ENCODE results near the gene B4GALNT3. TPM values are rescaled to one million over a fixed set of nuclear protein-coding genes. Genes with fewer than 3 reads are reported as not detected.

The B4GALNT3 gene
- total and polyA plus RNA-seq, 2 of the 13 experiments (the other 11 are each of a cell fraction or from before 2014, with no cell fraction given): 3.2 to 4.4 TPM

DNA sequence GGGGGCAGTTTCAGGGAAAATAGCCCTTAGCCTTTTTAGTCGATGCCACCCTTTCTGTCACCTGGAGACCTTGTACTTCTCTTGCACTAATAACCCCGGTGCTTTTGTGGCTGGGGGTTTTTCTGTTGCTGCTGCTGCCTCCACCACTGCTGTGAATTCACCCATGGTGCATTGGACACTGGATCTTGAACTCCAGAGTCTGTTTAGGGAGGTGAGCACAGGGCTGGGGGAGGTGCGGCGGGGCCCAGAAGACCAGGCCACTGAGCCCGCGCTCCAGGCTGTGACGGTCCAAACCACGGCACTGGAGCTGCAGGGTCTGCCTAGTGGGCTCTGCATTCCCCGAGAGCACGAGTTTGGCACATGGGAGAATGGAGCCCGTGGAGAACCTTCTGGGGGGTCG, 102.9 kb downstream of the B4GALNT3 start (continued):
- TF ChIP-seq, protein P1, sequence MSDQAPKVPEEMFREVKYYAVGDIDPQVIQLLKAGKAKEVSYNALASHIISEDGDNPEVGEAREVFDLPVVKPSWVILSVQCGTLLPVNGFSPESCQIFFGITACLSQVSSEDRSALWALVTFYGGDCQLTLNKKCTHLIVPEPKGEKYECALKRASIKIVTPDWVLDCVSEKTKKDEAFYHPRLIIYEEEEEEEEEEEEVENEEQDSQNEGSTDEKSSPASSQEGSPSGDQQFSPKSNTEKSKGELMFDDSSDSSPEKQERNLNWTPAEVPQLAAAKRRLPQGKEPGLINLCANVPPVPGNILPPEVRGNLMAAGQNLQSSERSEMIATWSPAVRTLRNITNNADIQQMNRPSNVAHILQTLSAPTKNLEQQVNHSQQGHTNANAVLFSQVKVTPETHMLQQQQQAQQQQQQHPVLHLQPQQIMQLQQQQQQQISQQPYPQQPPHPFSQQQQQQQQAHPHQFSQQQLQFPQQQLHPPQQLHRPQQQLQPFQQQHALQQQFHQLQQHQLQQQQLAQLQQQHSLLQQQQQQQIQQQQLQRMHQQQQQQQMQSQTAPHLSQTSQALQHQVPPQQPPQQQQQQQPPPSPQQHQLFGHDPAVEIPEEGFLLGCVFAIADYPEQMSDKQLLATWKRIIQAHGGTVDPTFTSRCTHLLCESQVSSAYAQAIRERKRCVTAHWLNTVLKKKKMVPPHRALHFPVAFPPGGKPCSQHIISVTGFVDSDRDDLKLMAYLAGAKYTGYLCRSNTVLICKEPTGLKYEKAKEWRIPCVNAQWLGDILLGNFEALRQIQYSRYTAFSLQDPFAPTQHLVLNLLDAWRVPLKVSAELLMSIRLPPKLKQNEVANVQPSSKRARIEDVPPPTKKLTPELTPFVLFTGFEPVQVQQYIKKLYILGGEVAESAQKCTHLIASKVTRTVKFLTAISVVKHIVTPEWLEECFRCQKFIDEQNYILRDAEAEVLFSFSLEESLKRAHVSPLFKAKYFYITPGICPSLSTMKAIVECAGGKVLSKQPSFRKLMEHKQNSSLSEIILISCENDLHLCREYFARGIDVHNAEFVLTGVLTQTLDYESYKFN (CRISPR knock-in tag; conservative IDR thresholded peaks at IDR 0.05): no peak
- TF ChIP-seq PHF5A (CRISPR knock-in tag; IDR thresholded peaks at IDR 0.05; ENCODE audit: low read depth, unreplicated experiment): no peak
- peak; percentile 99 for TF ChIP-seq ZNF543 (CRISPR knock-in tag; IDR thresholded peaks at IDR 0.05)
- TF ChIP-seq, protein P2, sequence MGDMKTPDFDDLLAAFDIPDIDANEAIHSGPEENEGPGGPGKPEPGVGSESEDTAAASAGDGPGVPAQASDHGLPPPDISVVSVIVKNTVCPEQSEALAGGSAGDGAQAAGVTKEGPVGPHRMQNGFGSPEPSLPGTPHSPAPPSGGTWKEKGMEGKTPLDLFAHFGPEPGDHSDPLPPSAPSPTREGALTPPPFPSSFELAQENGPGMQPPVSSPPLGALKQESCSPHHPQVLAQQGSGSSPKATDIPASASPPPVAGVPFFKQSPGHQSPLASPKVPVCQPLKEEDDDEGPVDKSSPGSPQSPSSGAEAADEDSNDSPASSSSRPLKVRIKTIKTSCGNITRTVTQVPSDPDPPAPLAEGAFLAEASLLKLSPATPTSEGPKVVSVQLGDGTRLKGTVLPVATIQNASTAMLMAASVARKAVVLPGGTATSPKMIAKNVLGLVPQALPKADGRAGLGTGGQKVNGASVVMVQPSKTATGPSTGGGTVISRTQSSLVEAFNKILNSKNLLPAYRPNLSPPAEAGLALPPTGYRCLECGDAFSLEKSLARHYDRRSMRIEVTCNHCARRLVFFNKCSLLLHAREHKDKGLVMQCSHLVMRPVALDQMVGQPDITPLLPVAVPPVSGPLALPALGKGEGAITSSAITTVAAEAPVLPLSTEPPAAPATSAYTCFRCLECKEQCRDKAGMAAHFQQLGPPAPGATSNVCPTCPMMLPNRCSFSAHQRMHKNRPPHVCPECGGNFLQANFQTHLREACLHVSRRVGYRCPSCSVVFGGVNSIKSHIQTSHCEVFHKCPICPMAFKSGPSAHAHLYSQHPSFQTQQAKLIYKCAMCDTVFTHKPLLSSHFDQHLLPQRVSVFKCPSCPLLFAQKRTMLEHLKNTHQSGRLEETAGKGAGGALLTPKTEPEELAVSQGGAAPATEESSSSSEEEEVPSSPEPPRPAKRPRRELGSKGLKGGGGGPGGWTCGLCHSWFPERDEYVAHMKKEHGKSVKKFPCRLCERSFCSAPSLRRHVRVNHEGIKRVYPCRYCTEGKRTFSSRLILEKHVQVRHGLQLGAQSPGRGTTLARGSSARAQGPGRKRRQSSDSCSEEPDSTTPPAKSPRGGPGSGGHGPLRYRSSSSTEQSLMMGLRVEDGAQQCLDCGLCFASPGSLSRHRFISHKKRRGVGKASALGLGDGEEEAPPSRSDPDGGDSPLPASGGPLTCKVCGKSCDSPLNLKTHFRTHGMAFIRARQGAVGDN (CRISPR knock-in tag; IDR thresholded peaks at IDR 0.05): peak; percentile 30; the same call in 1 of the 2 replicates
- TF ChIP-seq TGIF2 (CRISPR knock-in tag; IDR thresholded peaks at IDR 0.05): no peak
- TF ChIP-seq ZNF484 (CRISPR knock-in tag; IDR thresholded peaks at IDR 0.05; ENCODE audit: borderline replicate concordance, low read depth): no peak
- TF ChIP-seq RFX1 (IDR thresholded peaks at IDR 0.05): no peak
- TF ChIP-seq XRCC5 (optimal IDR thresholded peaks at IDR 0.05; ENCODE audit: low read length): no peak
- TF ChIP-seq ZKSCAN5 (CRISPR knock-in tag; IDR thresholded peaks at IDR 0.05): peak; percentile 82; the same call in 1 of the 2 replicates
